GM19043 (cell line): ENCODE data around the gene CKAP5.

Source experiments
- ATAC-seq: cut with Tn5 transposase; IDR thresholded peaks from one replicate; pipeline ENCODE4 v1.9.1; 2021; ENCODE audit warnings: low read depth; ENCODE audit not compliant: unreplicated experiment

CKAP5 gene

GRCh38 chr11:46778416-46778815, 67.7 kb downstream of the CKAP5 start:
- no peak for ATAC-seq

GRCh38 chr11:46776878-46777277, 69.2 kb downstream of the CKAP5 start:
- ATAC-seq, result no peak

GRCh38 chr11:46769636-46770221, 76.4 kb downstream of the CKAP5 start:
- ATAC-seq, result no peak

- ATAC-seq, result no peak
These were observed 79.4 kb downstream of the CKAP5 start for GRCh38 chr11:46766656-46767055.

- ATAC-seq, result no peak
These were observed 83.8 kb downstream of the CKAP5 start for GRCh38 chr11:46762248-46762647.

GRCh38 chr11:46761807-46762206, 84.3 kb downstream of the CKAP5 start:
- ATAC-seq, result no peak

GRCh38 chr11:46760429-46761128, 85.5 kb downstream of the CKAP5 start:
- no peak for ATAC-seq

GRCh38 chr11:46759196-46759595, 86.9 kb downstream of the CKAP5 start:
- no peak for ATAC-seq

- ATAC-seq, result no peak
These were observed 90.1 kb downstream of the CKAP5 start for GRCh38 chr11:46755962-46756361.

- ATAC-seq, result no peak
These were observed 98.9 kb downstream of the CKAP5 start for GRCh38 chr11:46747150-46747549.

GRCh38 chr11:46745995-46746394, 100.1 kb downstream of the CKAP5 start:
- no peak for ATAC-seq

GRCh38 chr11:46745328-46745727, 100.8 kb downstream of the CKAP5 start:
- no peak for ATAC-seq

- no peak for ATAC-seq
These were observed 102.3 kb downstream of the CKAP5 start for GRCh38 chr11:46743693-46744339.

- no peak for ATAC-seq
These were observed 103.0 kb downstream of the CKAP5 start for GRCh38 chr11:46743043-46743442.

GRCh38 chr11:46741600-46742484, 104.2 kb downstream of the CKAP5 start:
- ATAC-seq, result no peak

GRCh38 chr11:46738887-46739286, 107.2 kb downstream of the CKAP5 start:
- ATAC-seq, result no peak

GRCh38 chr11:46737699-46738098, 108.4 kb downstream of the CKAP5 start:
- ATAC-seq, result no peak

- ATAC-seq, result no peak
These were observed 109.5 kb downstream of the CKAP5 start for GRCh38 chr11:46736615-46737014.

GRCh38 chr11:46736146-46736545, 109.9 kb downstream of the CKAP5 start:
- no peak for ATAC-seq

GRCh38 chr11:46733234-46733633, 112.8 kb downstream of the CKAP5 start:
- no peak for ATAC-seq

GRCh38 chr11:46731545-46731944, 114.5 kb downstream of the CKAP5 start:
- no peak for ATAC-seq
